ENCODE measurements around the gene GATAD2A.

The GATAD2A gene

DNA sequence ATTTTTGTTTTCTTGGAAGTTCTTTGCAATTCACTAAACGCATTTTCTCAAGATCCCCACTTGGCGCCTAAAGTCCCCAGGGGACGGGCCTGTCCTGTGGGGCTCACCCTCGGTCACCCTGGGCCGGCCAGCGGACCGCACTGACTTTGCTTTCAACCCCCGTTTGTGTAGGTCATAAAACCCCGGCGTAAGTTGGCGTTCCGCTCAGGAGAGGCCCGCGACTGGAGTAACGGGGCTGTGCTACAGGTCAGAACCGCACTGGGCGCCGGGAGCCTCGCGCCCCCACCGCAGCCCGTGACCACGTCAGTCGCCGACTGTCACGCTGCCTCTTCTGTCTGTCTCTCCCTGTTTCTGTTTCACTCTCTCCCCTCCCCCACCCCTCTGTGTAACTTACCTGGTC, 96.3 kb downstream of the GATAD2A start:
- no peak for DNase-seq (ENCODE audit: low read depth)
- TF ChIP-seq, protein P1, sequence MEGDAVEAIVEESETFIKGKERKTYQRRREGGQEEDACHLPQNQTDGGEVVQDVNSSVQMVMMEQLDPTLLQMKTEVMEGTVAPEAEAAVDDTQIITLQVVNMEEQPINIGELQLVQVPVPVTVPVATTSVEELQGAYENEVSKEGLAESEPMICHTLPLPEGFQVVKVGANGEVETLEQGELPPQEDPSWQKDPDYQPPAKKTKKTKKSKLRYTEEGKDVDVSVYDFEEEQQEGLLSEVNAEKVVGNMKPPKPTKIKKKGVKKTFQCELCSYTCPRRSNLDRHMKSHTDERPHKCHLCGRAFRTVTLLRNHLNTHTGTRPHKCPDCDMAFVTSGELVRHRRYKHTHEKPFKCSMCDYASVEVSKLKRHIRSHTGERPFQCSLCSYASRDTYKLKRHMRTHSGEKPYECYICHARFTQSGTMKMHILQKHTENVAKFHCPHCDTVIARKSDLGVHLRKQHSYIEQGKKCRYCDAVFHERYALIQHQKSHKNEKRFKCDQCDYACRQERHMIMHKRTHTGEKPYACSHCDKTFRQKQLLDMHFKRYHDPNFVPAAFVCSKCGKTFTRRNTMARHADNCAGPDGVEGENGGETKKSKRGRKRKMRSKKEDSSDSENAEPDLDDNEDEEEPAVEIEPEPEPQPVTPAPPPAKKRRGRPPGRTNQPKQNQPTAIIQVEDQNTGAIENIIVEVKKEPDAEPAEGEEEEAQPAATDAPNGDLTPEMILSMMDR (IDR thresholded peaks at IDR 0.05; ENCODE audit: low read depth, low read length, missing control alignments) = no peak
- in situ Hi-C loops (cut with HindIII; ENCODE audit: low sequenced_read_pairs) = no loop called here

GRCh38 chr19:19502281-19502680, 96.8 kb downstream of the GATAD2A start:
- TF ChIP-seq, protein P1 (IDR thresholded peaks at IDR 0.05; ENCODE audit: low read depth, low read length, missing control alignments) = no peak
- DNase-seq (ENCODE audit: low read depth) = no peak
- H3K4me3 ChIP-seq (ENCODE audit: low read depth, low read length) = no peak overlapping the region
- in situ Hi-C loops (cut with HindIII; ENCODE audit: low sequenced_read_pairs) = no loop called here

More for the DNA sequence above, 96.3 kb downstream of the GATAD2A start:
- no peak overlapping the region for H3K4me3 ChIP-seq (ENCODE audit: low read depth, low read length)

DNA sequence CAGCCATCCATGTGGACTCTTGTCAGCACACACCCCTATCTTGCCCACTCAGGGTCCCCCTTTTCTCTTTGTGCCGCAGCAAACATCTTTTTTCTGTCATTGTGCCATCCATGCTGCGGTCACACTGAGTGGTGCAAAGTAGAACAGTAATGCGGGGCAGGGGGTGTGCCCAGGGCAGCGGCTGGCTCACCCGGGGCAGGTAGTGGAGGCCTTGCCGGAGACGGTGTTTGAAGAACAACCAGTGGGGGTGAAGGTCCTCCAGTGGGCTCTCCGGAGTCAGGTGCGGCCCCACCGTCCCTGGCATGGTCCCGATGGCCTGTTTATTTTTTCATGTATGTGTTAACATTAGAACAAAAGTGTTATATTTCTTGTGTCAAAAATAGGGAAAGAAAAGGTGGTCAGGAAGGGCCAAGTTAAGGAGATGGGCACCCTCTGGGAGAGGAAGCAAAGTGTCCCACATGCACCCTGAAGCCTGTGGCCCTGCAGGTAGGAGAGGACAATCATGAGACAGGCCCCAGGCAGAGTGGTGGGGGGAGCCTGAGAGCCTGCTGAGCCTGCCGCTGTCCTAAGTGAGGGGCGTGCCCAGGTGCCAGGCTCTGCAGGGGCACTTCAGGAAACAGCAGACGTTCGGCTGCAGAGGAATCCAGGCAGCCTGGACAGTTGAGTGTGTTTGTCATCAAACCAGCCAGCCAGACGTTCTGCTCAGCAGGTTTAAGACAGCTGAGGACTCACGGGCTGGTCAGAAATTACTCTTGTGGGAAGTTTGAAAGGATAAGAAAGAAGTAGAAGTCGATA, 97.5 kb downstream of the GATAD2A start:
- no peak overlapping the region for H3K4me3 ChIP-seq (ENCODE audit: low read depth, low read length)
- in situ Hi-C loops (cut with HindIII; ENCODE audit: low sequenced_read_pairs) = no loop called here
- TF ChIP-seq, protein P1 (IDR thresholded peaks at IDR 0.05; ENCODE audit: low read depth, low read length, missing control alignments) = no peak
- no peak for DNase-seq (ENCODE audit: low read depth)

GRCh38 chr19:19504754-19505668, 99.5 kb downstream of the GATAD2A start:
- in situ Hi-C loops (cut with HindIII; ENCODE audit: low sequenced_read_pairs) = no loop called here
- no peak for DNase-seq (ENCODE audit: low read depth)
- TF ChIP-seq, protein P1 (IDR thresholded peaks at IDR 0.05; ENCODE audit: low read depth, low read length, missing control alignments) = no peak
- no peak overlapping the region for H3K4me3 ChIP-seq (ENCODE audit: low read depth, low read length)

DNA sequence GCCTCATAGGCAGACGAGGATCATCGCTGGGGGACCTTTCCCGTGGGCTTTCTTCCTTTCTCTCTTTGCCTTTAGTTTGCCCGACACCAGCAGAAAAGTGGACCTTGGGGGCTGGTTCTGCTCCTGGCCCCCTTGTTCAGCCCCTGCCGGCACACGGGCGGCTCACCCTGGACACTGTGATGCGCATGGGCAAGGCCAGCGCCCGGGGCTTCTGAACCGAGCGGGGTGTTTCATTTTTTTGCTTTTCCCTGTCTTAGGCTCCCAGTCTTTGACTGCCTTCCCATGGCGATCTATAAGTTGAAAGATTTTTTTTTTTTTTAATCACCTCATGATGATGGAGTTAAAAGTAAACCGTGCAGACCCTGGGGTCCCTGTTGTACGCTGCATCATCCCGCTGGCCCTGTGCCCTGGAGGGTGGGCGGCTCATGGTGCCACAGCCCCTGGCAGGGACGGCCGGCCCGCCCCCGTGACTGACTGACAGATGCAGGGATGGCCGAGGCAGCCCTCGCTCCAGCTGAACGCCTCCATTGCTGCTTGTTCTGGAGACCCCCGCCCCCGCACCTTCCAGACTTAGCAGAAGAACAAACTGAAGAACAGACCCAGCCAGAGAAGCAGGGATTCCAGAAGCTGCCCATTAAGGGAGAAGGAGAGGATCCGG, 100.3 kb downstream of the GATAD2A start:
- in situ Hi-C loops (cut with HindIII; ENCODE audit: low sequenced_read_pairs) = no loop called here
- TF ChIP-seq, protein P1 (IDR thresholded peaks at IDR 0.05; ENCODE audit: low read depth, low read length, missing control alignments) = no peak
- no peak overlapping the region for H3K4me3 ChIP-seq (ENCODE audit: low read depth, low read length)
- no peak for DNase-seq (ENCODE audit: low read depth)

GRCh38 chr19:19506592-19506991, 101.1 kb downstream of the GATAD2A start:
- in situ Hi-C loops (cut with HindIII; ENCODE audit: low sequenced_read_pairs) = no loop called here
- TF ChIP-seq, protein P1 (IDR thresholded peaks at IDR 0.05; ENCODE audit: low read depth, low read length, missing control alignments) = no peak
- H3K4me3 ChIP-seq (ENCODE audit: low read depth, low read length) = no peak overlapping the region
- DNase-seq (ENCODE audit: low read depth) = no peak

Measured in astrocyte of the cerebellum (primary cell).